Measurements from ENCODE around the gene VCX3A.

DNA sequence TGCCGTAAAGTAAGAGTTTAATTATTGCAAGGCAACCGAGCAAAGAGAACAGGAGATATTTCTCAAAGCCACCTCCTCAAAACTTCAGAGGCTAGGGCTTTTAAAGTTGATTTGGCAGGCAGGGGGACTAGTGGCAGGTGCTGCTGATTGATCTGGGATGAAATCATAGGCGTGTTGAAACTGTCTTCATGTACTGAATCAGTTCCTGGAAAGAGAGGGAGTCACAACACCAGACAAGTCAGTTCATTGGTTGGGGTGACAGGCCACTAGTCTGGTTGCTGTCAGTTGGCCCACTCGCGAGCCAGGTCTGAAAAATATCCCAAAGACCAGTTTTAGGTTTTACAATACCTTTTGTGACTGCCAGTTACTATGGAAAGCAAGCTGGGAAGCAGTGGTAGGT is 10.8 kb upstream of the VCX3A start:
- TF ChIP-seq CTCF (IDR thresholded peaks at IDR 0.05) (no peak), POLR2A (IDR thresholded peaks at IDR 0.05) (no peak), POLR2AphosphoS5 (IDR thresholded peaks at IDR 0.05; ENCODE audit: insufficient read depth in 1 of 2, low read depth in 1 of 2) (no peak)

All from vagina (tissue), 2 donors.